ENCODE results near the gene CNOT8. TPM values are rescaled to one million over a fixed set of nuclear protein-coding genes. Genes with fewer than 3 reads are reported as not detected.

The CNOT8 gene
- total RNA-seq, 1 experiment from 2014 or later = 45.0 TPM

DNA sequence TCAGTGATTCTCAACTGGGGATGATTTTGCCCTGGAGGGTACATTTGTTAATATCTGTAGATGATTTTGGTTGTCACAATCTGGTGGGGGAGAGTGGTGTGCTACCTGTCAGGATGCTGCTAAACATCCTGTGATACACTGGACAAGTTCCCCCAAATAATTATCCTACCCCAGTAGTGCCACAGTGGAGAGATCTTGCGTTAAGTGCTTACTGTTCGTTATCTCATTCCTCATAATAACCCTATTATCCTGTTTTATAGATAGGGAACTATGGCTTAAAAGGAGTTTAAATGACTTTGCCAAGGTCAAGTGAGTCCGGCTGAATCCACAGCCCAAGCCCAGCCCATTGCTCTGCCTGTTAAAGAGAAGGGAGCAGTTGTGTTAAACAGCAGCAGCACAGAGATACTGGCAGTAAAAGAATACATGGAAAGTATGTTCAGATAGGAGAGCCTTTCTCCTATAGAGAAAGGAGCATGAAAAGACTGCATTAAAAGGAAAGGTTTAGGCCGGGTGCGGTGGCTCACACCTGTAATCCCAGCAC, 15.4 kb downstream of the CNOT8 start:
- no peak overlapping the region for H3K27ac ChIP-seq (ENCODE audit: low read depth, low read length)
- TF ChIP-seq, protein P1, sequence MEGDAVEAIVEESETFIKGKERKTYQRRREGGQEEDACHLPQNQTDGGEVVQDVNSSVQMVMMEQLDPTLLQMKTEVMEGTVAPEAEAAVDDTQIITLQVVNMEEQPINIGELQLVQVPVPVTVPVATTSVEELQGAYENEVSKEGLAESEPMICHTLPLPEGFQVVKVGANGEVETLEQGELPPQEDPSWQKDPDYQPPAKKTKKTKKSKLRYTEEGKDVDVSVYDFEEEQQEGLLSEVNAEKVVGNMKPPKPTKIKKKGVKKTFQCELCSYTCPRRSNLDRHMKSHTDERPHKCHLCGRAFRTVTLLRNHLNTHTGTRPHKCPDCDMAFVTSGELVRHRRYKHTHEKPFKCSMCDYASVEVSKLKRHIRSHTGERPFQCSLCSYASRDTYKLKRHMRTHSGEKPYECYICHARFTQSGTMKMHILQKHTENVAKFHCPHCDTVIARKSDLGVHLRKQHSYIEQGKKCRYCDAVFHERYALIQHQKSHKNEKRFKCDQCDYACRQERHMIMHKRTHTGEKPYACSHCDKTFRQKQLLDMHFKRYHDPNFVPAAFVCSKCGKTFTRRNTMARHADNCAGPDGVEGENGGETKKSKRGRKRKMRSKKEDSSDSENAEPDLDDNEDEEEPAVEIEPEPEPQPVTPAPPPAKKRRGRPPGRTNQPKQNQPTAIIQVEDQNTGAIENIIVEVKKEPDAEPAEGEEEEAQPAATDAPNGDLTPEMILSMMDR (IDR thresholded peaks at IDR 0.05 in 2 of 3, conservative IDR thresholded peaks at IDR 0.05 in 1 of 3; ENCODE audit: borderline replicate concordance in 1 of 3, insufficient read depth in 1 of 3, low read depth in 2 of 3, low read length in 2 of 3) = no peak
- TF ChIP-seq ZNF274 (IDR thresholded peaks at IDR 0.05; ENCODE audit: low read depth, low read length) = no peak
- no peak for TF ChIP-seq SIN3A (IDR thresholded peaks at IDR 0.05; ENCODE audit: low read depth)
- TF ChIP-seq YY1 (IDR thresholded peaks at IDR 0.05; ENCODE audit: extremely low read depth, insufficient replicate concordance, low read depth, low read length) = no peak
- no peak for TF ChIP-seq POLR2AphosphoS5 (IDR thresholded peaks at IDR 0.05; ENCODE audit: low read depth, low read length)
- TF ChIP-seq, protein P2, sequence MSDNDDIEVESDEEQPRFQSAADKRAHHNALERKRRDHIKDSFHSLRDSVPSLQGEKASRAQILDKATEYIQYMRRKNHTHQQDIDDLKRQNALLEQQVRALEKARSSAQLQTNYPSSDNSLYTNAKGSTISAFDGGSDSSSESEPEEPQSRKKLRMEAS (IDR thresholded peaks at IDR 0.05) = no peak
- TF ChIP-seq EZH2 (IDR thresholded peaks at IDR 0.05) = no peak
- peaks cover 30 to 45% of the 10 kb centered on the region in 2 experiments for H3K36me3 ChIP-seq (ENCODE audit: control insufficient read depth in 1 of 2, insufficient read depth in 2 of 2, low read length in 2 of 2)
- H3K9me2 ChIP-seq (ENCODE audit: insufficient read depth) = no peaks in the 10 kb centered on the region
- intact Hi-C loops (cut with micrococcal nuclease) = no loop called here
- DNase-seq (ENCODE audit: low read depth, low spot score) (no peak), ATAC-seq (no peak)
- H3K9ac ChIP-seq (ENCODE audit: low read length) = no peak overlapping the region
- POLR2A ChIA-PET = no interaction called here
- H3K79me2 ChIP-seq (ENCODE audit: insufficient read depth, low read length) = no peaks in the 10 kb centered on the region
- no peak overlapping the region for H2AFZ ChIP-seq (ENCODE audit: low read depth, low read length, poor library complexity, severe bottlenecking)
- no peaks in the 10 kb centered on the region for H4K20me1 ChIP-seq (ENCODE audit: insufficient read depth)
- no peaks in the 10 kb centered on the region for H3K27me3 ChIP-seq (ENCODE audit: insufficient read depth, low read length)
- H3K4me1 ChIP-seq (ENCODE audit: control insufficient read depth in 1 of 2, insufficient read depth in 2 of 2, low read length in 2 of 2) = no peaks in the 10 kb centered on the region
- RAD21 ChIA-PET (ENCODE audit: low non-redundant PET in 1 of 2, low total read pairs in 2 of 2, uncharacterized antibody in 2 of 2, unreplicated experiment in 2 of 2) = no interaction called here
- H3K4me3 ChIP-seq (replicated peaks in 1 of 2; ENCODE audit: low read depth in 1 of 2, low read length in 2 of 2) = no peak overlapping the region
- no peaks in the 10 kb centered on the region; a peak in 1 of 4 replicates for H3K9me3 ChIP-seq (ENCODE audit: control insufficient read depth in 1 of 2, insufficient read depth in 1 of 2, low read depth in 1 of 2, low read length in 2 of 2)
- BruUV-seq (replicated peaks) = no TSS peak
- CTCF ChIA-PET = no interaction called here
- no peak overlapping the region for H3K4me2 ChIP-seq (ENCODE audit: low read length)
